Retinal pigment epithelial cell (primary cell): ENCODE results near the gene RPS14.

Experiments
- DNase-seq: peaks from one replicate; pipeline ENCODE4 v3.0.0-alpha.2; 2010; ENCODE audit warnings: low read depth
- H3K4me3 ChIP-seq: 2 replicates; pipeline ENCODE4 v1.5.1; 2011; ENCODE audit warnings: mild to moderate bottlenecking, low read length, control low read depth, moderate library complexity
- TF ChIP-seq, protein P1 (sequence below): conservative IDR thresholded peaks from 2 replicates; pipeline ENCODE4 v1.5.1; 2011; ENCODE audit warnings: low read depth, low read length, control low read depth, inconsistent platforms

Gene RPS14

DNA sequence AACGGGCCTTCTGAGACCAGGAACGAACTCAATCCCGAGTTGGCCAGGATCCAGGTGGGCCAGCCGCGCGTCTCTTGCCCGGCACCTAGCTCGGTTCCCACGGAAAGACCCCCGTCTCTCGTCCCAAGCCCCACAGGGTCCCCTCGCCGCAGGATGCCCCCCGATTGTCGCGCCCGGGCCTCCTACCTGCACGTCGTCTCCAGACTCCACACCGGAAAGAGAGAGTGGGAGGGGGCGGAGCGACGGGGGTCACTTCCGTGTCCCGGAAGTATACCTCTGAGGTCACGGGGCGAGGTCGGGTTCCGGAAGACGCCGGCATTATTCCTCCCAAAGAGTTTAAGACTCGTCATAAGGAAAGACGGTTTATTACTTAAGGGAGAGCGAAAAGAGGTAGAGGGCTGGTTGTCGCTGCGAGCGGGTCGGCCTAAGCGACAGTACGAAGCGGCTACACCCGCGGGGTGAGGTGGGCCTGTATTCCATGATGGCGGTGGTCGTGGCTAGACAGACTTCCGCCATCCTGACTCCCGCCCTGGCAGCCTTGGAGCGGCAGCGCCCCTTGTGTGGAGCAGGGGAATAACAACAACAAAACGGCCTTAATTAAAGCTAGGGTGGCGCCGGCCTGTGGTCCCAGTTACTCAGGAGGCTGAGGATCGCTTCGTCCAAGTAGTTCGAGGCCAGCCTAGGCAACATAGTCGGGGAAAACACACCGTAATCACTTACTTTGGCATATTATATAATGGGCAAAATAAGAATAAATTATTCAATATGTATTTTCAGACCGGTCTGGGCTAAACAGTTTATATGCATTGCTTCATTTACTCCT is at the start of gene RPS14:
TSS of gene RPS14 (minus strand) at position 223 of the 823 bp plus-strand sequence. CDS start 2,006 bp downstream, outside the sequence.
- TF ChIP-seq, protein P1, sequence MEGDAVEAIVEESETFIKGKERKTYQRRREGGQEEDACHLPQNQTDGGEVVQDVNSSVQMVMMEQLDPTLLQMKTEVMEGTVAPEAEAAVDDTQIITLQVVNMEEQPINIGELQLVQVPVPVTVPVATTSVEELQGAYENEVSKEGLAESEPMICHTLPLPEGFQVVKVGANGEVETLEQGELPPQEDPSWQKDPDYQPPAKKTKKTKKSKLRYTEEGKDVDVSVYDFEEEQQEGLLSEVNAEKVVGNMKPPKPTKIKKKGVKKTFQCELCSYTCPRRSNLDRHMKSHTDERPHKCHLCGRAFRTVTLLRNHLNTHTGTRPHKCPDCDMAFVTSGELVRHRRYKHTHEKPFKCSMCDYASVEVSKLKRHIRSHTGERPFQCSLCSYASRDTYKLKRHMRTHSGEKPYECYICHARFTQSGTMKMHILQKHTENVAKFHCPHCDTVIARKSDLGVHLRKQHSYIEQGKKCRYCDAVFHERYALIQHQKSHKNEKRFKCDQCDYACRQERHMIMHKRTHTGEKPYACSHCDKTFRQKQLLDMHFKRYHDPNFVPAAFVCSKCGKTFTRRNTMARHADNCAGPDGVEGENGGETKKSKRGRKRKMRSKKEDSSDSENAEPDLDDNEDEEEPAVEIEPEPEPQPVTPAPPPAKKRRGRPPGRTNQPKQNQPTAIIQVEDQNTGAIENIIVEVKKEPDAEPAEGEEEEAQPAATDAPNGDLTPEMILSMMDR, result peak; percentile 81
- DNase-seq, result peak; percentile 71
- peak within 1 kb of the TSS; percentile 84 for H3K4me3 ChIP-seq

DNA sequence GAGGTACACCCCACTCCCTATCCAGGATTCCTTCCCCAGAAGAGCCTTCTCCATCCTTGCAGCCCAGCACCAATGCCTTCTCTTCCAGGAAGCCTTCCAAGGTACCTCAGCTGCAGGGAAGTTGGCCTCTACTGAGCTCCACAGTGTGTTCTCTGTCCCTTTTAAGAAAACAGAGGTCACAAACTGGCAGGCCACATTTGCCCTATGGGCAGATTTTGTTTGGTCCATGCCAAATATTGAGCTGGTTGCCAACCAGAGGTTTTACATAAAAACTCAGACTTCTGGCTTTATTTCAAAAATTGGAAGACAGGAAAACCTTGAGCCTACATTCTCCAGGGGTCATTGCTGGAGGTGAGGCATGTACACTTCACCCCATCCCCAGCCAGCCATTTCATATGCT is 49.4 kb upstream of the RPS14 start:
- no peak for DNase-seq
- TF ChIP-seq, protein P1, result no peak
- H3K4me3 ChIP-seq, result no peak overlapping the region

DNA sequence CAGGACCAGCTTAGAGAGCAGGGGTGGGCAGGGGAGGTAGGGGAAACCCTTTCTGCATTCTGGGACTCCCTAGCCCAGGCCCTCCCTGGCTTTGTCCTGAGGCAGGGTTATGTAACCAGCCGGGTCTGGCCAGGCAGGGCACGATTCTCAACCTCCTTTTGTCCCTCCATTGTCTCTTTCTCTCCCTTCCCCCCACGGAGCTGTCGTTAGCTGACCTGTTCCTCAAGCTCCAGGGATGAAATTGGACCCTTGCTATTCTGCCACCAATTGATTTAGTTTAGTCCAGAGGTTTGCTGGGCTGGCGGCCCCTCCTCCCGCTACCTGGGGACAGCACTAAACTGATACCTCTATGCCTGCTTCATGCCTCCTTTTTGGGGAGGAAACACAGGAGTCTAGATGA is 49.0 kb upstream of the RPS14 start:
- no peak overlapping the region for H3K4me3 ChIP-seq
- DNase-seq, result no peak
- TF ChIP-seq, protein P1, result no peak

DNA sequence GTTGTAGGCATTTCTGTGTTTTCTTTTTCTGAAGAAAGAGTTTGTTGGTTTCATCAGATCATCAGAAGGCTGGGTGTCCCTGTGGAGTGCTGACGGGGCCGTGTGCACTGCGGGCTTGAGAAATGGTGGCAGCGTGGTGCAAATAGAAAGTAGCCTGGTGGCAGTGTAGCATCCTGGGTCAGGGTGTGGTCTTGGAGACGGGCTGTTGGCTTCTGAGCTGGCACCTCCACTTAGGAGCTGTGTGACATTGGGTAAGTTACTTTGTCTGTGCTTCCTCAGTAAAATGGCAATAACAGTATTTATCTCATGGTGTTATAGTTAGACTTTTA is 48.4 kb upstream of the RPS14 start:
- no peak overlapping the region for H3K4me3 ChIP-seq
- TF ChIP-seq, protein P1, result no peak

DNA sequence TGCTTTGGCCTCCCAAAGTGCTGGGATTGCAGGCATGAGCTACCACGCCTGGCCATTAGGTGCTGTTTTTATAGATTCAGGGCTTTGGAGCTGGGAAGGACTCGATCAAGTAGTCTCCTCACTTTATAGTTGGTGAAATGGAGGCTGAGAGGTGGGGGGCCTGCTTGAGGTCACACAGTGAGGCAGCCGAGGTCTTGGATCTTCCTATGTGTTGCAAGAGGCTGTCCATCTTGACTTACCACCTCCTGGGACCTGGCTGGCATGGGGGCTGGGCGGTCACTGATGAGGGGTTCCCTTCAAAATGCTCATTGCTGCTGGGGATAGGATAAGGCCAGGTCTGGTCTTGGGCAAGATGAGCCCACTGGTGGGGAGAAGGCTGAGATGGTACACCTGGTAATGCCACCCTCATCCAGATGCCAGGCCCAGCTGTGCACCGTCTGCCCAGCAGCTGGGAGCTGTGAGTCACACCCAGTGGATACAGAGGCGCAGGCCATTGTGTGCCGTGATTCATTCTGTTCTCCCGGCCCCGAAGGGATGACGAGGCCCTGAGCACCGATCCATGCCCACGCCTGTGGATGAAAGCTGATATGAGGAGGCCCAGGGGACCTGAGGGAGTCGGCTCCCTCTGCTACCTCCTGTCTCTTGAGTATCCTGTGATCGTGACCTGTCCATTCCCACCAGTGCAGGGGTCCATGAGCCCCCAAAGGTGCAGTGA is 47.9 kb upstream of the RPS14 start:
- TF ChIP-seq, protein P1, result no peak
- H3K4me3 ChIP-seq, result no peak overlapping the region
- no peak for DNase-seq

More for the DNA sequence above, 48.4 kb upstream of the RPS14 start:
- no peak for DNase-seq

DNA sequence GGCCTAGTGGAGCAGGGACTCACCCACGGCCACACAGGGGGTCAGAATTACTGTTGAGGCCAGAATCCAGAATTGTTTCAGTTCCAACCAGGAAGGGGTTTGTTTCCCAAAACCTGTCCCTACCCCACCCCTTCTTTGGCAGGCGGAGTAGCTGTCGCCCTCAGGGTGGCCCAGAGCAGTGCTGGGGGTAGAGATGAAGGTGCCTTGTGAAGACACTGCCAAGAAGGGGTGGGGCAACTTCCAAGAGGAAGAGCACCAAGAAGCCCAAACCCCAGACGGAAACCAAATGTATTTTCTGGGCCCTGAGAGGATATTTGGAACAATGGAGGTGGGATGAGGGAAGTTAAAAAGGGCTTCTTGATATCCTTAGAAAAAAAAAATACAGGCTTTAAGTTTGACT is 47.0 kb upstream of the RPS14 start:
- TF ChIP-seq, protein P1, result no peak
- no peak overlapping the region for H3K4me3 ChIP-seq
- no peak for DNase-seq
